ENCODE data around the gene FUNDC1.
"Not testable (repeated sequence)": the region's sequence is repeated elsewhere in the genome, so short reads cannot be mapped to it uniquely, and the experiment has no call there.

The FUNDC1 gene

GRCh38 chrX:44542567-44543325 lies at the start of gene FUNDC1:
Gene FUNDC1 (minus strand): TSS chrX:44542859. CDS start chrX:44542832, 27 bp downstream.
- peak; percentile 34 to 80 for DNase-seq

- no peak for DNase-seq
Measured at GRCh38 chrX:44585866-44586265, 43.2 kb upstream of the FUNDC1 start.

- DNase-seq = no peak
Measured at GRCh38 chrX:44580466-44580865, 37.8 kb upstream of the FUNDC1 start.

- DNase-seq = no peak
Measured at GRCh38 chrX:44572340-44572938, 29.8 kb upstream of the FUNDC1 start.

GRCh38 chrX:44570522-44570921 lies 27.9 kb upstream of the FUNDC1 start:
- no peak for DNase-seq

- DNase-seq = no peak
Measured at GRCh38 chrX:44569122-44569521, 26.5 kb upstream of the FUNDC1 start.

GRCh38 chrX:44568196-44568595 lies 25.5 kb upstream of the FUNDC1 start:
- no peak for DNase-seq

GRCh38 chrX:44561896-44562295 lies 19.2 kb upstream of the FUNDC1 start:
- DNase-seq = not testable (repeated sequence)

GRCh38 chrX:44550563-44550962 lies 7.9 kb upstream of the FUNDC1 start:
- DNase-seq = no peak

GRCh38 chrX:44545454-44545853 lies 2.8 kb upstream of the FUNDC1 start:
- not testable (repeated sequence) for DNase-seq

GRCh38 chrX:44544036-44544435 lies 1.4 kb upstream of the FUNDC1 start:
- no peak for DNase-seq

- no peak for DNase-seq
Measured at GRCh38 chrX:44536198-44536597, 6.5 kb downstream of the FUNDC1 start.

- DNase-seq = no peak
Measured at GRCh38 chrX:44529310-44529709, 13.3 kb downstream of the FUNDC1 start.

- DNase-seq = no peak
Measured at GRCh38 chrX:44514272-44514671, 28.4 kb downstream of the FUNDC1 start.

- DNase-seq = no peak
Measured at GRCh38 chrX:44507292-44507691, 35.4 kb downstream of the FUNDC1 start.

GRCh38 chrX:44506678-44507077 lies 36.0 kb downstream of the FUNDC1 start:
- DNase-seq = no peak

- no peak for DNase-seq
Measured at GRCh38 chrX:44503560-44503959, 39.1 kb downstream of the FUNDC1 start.

GRCh38 chrX:44495091-44495490 lies 47.6 kb downstream of the FUNDC1 start:
- DNase-seq = no peak

- no peak for DNase-seq
Measured at GRCh38 chrX:44494357-44494756, 48.3 kb downstream of the FUNDC1 start.

GRCh38 chrX:44489515-44489914 lies 53.1 kb downstream of the FUNDC1 start:
- DNase-seq = no peak

- DNase-seq = no peak
Measured at GRCh38 chrX:44484607-44485146, 58.0 kb downstream of the FUNDC1 start.

GRCh38 chrX:44483965-44484606 lies 58.6 kb downstream of the FUNDC1 start:
- DNase-seq = no peak

- no peak for DNase-seq
Measured at GRCh38 chrX:44482575-44482974, 60.1 kb downstream of the FUNDC1 start.

GRCh38 chrX:44480591-44480990 lies 62.1 kb downstream of the FUNDC1 start:
- no peak for DNase-seq

Data from SW 1271 (cell line).